Hindlimb muscle (tissue), 1 donor: ENCODE results near the gene TNFSF8. TPM values are rescaled to one million over a fixed set of nuclear protein-coding genes. Genes with fewer than 3 reads are reported as not detected.

Source experiments
- DNase-seq: peaks from one replicate; pipeline ENCODE4 v3.0.0-alpha.2; 2013
- polyA plus RNA-seq: library from polyadenylated mRNA; unstranded; fragments of 120-200 nt; gene quantifications from one replicate; pipeline ENCODE4 v1.2.1, GENCODE V29; 2013; ENCODE audit not compliant: insufficient read length

Gene TNFSF8
- polyA plus RNA-seq, 1 donor: 0.65 TPM

DNA sequence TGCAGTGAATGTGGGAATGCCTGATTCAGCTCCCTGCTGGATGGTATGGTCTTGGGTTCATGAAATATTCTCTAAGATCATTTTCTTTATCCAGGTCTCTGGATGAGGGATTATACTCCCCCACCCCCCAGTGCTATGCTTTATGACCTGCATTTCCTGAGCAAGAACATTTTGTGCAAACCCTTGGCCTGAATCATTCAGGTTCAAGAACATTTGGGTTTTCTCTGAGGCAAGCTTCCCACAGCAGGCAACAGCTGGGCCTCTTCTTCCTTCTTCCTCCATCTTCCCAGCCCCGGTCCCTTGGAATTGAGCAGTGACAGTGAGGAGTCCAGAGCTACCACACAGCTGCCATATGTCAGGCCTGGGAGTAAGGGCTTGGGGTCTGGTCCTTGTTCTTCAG is 65.9 kb downstream of the TNFSF8 start:
- DNase-seq: no peak

DNA sequence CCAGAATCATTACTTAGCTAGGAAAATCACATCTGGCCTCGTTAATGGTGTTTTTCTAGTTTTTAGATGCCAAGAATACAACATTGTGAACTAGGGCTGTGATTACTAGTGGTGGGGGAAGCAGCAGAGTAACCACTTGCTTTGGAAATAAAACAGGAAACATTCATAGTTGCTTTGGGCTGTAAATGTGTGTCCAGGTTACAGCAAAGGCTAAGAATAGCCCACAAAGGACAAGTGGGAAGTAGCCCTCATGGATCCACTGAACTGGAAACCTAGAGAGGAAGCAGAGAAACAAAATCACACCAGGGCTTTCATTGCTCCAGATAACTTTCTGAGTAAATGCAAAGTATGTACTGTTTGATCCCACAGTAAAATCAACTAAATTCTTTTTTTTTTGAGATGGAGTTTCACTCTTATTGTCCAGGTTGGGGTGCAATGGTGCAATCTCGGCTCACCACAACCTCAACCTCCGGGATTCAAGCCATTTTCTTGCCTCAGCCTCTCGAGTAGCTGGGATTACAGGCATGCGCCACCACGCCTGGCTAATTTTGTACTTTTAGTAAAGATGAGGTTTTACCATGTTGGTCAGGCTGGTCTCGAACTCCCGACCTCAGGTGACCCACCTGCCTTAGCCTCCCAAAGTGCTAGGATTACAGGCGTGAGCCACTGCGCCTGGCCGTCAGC is 68.3 kb downstream of the TNFSF8 start:
- DNase-seq: no peak

DNA sequence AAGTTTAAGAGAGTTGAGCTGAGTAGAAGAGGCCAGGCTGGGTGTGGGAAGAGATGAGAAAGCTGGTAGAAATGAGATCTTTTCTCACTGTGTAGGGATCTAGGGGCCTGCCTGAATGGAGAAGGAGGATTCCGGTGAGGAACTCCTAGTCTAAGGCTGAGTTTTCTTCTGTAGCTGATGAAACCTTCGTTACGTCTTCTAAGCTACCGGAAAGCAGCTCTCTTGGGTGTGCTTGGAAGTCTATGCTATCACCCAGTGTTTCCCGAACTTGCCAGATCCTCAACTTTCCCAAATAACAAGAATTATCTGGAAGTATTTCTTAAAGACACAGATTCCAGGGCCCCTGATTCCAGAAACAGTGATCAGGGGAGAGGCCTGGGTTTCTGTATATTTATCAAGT is 69.1 kb downstream of the TNFSF8 start:
- no peak for DNase-seq

DNA sequence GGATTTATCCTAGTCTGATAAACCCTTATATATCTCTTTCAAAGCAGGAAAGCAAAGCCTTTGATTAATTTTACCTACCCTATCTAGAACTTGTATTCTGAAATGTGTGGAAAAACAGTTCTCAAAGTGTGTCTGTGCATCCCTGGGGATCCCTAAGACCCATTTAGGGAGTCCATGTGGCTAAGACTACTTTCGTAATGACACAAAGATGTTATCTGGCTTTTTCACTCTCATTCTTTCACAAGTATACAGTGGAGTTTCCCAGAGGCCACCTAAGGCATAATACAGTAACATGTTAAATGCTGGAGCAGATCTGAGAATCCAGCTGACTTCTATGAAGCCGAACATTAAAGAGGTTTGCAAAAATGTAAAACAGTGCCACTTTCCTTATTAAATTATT is 70.2 kb downstream of the TNFSF8 start:
- no peak for DNase-seq

DNA sequence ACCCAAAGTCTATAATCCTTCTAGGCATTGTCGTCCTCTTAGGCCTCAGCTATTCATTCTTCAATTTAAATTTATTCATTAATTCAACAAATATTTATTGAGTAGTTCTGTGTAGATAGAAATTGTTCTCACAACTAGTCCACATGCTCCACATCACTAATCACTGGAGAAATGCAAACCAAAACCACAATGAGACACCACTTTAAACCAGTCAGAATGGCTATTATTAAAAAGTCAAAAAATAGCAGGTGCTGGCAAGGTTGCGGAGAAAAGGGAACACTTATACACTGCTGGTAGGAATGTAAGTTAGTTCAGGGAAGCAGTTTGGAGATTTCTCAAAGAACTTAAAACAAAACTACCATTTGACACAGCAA is 73.5 kb downstream of the TNFSF8 start:
- no peak for DNase-seq

DNA sequence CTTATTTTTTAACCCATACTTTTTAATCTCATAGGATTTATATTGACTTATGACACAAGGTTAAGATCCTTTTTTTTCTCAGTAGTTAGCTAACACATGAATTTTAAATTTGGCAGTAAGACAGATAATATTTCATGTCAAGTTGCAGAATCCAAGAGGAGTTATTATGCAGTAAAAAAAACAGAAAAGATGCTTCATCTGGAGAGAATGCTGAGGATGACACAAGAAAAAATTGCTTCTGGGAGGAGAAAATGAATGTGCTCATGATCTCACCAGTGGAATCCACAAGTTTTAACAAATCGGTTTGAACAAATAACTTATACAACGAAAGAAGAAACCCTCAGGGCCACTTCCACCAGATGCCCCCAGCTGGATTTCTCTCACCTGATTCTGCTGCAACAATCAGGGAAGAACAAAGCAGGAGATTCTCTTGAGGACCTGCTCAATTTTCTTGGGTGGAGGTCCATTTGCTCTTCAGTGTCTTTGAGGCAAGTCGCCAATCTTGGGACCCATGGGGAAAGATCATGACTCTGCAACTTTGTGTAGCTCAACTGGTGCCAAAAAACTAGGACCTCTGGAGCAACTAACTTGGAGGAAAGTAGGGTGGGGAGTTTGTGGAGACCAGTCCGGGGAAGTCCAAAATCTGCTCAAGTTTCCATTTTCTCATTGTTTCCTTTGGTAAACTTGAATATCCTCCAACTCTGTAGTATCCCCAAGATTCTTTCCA is 74.0 kb downstream of the TNFSF8 start:
- peak; percentile 19 for DNase-seq

DNA sequence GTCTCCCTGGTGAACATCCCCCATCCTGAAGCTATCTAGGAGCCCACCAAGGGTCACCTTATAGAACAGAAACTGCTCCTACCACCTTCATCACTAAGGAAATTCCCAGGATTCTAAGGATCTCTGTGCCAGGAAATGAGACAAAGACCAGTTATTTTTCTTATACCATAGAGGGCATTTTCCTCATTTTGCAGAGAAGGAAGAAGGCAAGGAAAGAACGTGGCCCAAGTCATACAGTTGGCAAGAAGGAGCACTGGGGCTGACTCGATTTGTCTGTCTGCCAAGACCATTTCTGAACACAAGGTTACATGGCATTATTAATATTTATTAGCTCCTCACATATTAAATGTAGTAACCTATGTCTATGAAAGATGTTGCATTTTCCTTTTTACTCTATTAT is 74.9 kb downstream of the TNFSF8 start:
- no peak for DNase-seq

DNA sequence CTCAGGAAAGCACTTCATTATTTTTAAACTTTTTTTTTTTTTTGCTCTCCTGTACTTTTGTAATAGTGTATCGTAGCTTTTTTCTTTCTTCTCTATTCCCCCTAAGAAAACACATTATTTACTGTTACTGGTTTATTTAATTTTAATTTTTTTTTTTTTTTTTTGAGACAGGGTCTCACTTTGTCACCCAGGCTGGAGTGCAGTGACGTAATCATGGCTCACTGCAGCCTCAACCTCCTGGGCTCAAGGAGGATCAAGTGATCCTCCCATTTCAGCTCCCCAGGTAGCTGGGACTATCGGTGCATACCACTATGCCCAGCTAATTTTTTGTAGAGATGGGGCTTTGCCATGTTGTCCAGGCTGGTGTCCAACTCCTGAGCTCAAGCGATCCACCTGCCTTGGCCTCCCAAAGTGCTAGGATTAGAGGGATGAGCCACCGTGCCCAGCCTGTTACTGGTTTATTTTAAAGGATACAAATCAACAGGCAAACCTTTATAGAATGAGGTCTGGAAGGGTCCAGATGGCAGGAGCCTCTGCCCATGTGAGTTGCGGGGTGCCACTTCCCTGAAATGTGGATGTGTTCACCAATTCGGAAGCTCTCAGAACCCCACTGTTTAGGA is 75.5 kb downstream of the TNFSF8 start:
- no peak for DNase-seq

DNA sequence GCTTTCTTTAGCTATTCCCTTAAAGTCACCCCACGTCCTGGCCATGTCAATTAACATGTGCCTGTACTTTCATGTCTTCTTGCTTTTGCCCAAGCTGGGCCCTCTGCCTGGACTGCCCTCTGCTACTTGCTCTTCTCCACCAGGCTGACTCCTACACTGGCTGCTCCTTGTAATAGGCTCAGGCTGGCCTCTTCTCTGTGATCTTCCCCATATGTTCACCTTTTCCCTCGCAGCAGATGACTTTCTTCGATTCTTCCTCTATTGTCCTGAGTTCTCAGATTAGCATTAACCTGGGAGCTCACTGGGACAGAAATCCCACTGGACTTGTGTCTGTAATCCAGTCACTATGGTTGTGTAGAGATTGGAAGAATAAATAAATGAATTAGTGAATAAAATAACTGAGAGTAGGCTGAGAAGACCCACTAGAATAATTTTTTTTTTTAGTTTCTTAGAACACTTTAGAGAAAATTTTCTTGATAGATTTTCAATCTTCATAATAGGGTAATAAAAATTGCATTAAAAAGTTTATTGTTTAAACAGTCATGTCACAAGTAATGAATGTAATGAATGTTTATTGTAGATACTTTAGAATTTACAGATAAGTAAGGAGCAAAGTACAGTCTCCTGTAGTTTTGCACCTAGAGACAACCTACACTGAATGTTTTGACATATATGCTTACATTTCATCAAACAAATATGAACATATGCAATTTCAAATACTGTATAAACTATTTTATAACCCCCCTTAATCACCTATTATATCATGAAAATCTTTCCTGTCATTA is 77.1 kb downstream of the TNFSF8 start:
- DNase-seq: no peak

DNA sequence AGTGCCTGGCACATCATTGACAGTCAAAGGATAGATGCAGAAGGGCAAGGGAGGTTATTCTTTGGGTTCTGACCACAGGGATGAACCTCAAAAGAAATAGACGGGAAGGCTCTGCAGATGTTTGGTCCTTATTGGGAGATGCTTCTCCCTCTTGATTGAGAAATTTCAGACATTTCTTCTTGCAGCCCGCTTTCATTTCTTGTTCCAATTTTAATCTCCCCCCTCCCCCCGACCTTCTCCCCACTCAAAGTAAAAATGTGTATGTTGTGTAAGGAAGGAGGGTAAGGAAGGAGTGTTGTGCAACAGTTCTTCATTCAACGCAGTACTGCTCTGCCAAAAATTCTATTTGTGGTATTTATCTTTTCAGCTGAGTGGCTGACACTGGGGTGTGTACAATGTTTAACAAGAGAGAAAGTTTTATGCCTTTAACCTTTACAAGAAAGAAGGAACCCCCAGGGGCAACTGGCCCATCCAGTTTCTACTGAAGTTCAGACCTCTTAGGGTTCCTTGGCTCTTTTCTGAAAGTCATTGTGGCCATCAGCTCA is 78.3 kb downstream of the TNFSF8 start:
- DNase-seq: no peak

DNA sequence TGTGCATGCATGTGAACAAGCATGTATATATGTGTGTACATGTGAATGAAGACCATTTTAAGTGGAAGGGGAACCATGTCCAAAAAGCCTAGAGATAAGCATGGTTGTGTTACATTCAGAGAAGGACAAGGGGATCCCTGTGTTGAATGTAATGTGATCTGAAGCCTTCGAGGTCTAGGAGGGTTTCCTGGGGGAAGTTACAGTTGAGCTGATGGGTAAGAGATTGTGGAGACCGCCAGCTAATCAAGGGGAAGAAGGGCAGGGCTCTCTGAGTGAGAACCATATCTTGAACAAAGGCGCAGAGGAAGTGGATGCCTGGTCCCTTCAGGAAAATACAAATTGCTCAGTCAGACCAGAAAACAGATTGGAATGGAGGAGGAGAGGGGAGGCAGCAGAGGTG is 79.1 kb downstream of the TNFSF8 start:
- DNase-seq: no peak

Other genes starting within 250 kb of the TNFSF8 start
- gene TEX48, start 248.4 kb downstream of the TNFSF8 start, polyA plus RNA-seq: not detected
- gene TNFSF15, start 124.6 kb downstream of the TNFSF8 start, polyA plus RNA-seq: 0.30 TPM
- 23.0 TPM for gene TNC, start 187.6 kb upstream of the TNFSF8 start, polyA plus RNA-seq